ENCODE results near the gene ANG. TPM values are rescaled to one million over a fixed set of nuclear protein-coding genes. Genes with fewer than 3 reads are reported as not detected.

Gene ANG
- polyA plus RNA-seq, 1 donor: 2.0 TPM

DNA sequence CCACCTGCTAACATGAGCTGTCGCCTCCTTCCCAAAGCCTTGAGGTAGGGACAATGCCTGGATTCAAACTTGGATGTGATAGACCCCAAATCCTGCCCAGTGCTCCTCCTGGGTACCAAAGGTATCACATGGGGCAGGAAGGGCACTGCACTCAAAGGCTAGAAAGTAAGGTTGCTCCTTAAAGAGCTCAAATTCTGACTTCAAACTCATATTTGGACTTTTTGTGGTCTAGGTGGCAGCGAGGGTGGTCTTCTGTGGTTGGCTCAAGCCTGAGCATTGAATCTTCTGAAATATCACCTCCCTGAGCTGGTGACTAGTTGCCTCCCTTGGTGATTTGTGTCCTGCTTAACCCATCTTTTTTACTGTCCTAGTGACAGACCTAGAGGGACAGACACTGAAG, 12.5 kb upstream of the ANG start:
- no peak for DNase-seq (ENCODE audit: low read depth)

DNA sequence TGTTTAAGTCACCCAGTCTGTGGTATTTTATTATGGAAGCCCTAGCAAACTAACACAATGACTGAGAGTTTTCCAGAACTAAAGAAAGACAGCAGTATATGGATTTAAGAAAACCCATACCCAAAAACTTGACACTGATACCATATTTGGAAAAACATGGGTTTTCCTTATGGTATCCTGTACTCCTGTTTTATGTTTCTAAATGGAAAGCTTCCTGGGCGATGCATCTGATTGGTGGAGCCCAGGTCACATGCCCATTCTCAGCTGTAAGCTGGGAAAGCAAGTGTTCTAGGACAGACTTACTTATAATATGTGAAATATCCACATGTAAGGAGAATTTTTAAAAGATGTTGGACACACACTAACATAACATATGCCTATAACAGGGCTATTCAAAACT, 8.7 kb upstream of the ANG start:
- DNase-seq (ENCODE audit: low read depth): no peak

DNA sequence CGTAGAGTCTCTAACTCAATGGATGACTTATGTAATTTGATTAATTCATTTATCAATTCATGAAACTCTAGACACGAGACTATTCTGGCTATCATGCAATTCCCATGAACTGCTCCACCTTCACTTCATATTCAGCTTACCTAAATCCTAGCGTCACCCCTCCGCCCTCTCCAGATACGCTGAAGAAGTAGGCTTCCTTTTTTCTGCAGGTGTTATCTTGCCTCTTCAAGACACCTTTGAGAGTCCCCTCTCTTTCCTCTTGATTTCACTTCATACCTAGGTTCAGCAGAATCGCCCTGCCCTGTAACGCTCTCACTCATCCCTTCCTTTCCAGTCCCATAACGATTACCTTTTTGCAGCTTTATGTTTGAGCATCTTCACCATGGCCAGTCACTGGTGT, 8.2 kb upstream of the ANG start:
- DNase-seq (ENCODE audit: low read depth): no peak

DNA sequence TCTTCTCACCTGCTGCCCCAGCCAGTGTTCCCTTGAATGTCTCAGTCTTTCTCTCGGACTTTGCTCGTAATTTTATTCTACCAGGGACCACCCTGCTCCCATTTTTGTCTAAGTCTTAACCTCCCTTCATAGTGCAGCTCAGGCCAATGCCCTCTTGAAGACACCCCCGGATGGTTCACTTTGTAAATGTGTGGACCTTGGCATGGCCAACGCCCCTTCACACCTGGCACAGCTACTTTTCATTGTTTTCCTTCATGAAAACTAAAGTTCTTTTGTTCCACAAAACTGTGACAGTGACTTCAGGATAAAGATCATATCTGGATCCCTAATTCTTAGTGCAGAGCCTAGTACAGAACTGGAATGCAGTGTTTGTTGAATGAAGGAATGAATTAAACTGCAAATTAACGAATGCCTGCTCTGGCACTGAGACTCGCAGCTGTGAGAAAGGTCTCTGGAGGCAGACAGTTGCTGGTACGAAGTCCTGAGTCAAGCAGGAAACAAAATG, 7.7 kb upstream of the ANG start:
- DNase-seq (ENCODE audit: low read depth): peak; percentile 60

DNA sequence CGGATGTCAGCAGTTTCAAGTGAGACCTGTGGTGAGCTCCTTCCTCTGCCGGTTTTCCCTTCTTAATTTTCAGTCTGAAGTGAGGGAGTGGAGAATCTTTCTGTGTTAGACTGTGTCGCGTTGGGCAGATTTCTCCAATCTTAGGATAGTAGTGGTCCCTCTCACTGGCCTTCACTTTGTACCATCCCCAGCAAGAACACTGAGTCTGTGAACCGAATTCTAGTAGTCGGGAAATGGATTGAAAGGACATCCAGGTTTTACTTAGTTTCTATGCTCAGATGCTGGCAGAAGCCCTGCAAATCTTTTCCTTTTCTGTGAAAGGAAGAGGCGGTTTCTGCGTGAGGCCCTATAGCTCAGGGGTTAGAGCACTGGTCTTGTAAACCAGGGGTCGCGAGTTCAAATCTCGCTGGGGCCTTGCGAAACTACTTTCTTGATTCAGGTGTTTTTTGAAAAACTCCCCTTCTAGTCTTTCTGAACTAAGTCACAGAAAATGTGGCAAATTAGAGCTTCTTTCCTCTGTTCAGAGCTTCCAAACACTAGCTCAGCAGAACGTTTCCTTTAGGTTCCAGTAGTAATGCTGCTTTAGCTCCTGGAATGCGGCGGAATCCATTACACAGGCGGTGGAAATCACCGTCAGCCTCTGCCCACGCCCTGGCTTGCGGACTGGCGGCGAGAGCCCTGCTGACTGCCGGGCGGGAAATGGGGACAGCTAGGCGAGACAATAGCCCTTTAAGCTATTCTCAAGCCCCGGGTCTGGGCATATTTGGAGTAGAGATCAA, 7.0 kb upstream of the ANG start:
- DNase-seq (ENCODE audit: low read depth): peak; percentile 73

DNA sequence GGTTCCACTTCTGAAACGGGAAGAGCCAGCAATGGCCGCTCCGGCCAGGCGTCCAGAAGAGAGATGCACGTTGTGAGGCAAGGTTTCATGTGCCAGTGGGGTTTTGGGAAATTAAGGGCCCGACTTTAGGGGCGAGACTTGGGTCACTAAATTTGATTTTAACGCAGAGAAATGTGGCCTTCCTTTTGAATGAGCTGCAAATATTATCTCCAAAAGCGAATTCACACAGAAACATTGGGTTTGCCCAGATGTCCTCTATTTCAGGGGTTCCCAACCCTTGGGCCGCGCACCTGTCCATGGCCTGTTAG, 6.5 kb upstream of the ANG start:
- no peak for DNase-seq (ENCODE audit: low read depth)

DNA sequence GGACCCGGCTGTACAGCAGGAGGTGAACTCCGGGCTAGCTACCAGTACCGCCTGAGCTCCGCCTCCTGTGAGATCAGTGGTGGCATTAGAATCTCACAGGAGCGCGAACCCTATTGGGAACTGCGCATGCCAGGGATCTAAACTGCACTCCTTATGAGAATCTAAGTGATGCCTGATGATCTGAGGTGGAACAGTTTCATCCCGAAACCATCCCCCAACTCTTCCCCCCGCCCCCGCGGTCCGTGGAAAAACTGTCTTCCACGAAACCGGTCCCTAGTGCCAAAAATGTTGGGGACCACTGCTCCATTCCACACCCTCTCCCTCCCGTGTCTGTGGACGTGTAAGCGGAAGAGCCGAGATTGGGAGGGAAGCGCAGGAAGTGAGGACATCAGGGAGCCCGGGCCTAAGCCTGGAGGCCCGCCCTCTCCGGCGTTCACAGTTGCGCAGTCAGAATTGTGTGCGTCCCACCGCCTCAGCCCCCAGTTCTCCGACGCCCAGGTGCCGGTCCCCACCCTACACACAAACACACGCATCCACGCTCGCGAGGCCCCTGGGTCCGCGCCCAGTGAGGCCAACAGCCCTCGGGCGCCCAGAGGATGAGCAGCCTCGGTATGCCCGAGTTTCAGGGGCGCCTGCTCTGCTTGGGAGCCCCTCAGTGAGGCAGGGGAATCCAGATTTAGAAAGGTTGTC, 6.0 kb upstream of the ANG start:
- peak; percentile 96 for DNase-seq (ENCODE audit: low read depth)

DNA sequence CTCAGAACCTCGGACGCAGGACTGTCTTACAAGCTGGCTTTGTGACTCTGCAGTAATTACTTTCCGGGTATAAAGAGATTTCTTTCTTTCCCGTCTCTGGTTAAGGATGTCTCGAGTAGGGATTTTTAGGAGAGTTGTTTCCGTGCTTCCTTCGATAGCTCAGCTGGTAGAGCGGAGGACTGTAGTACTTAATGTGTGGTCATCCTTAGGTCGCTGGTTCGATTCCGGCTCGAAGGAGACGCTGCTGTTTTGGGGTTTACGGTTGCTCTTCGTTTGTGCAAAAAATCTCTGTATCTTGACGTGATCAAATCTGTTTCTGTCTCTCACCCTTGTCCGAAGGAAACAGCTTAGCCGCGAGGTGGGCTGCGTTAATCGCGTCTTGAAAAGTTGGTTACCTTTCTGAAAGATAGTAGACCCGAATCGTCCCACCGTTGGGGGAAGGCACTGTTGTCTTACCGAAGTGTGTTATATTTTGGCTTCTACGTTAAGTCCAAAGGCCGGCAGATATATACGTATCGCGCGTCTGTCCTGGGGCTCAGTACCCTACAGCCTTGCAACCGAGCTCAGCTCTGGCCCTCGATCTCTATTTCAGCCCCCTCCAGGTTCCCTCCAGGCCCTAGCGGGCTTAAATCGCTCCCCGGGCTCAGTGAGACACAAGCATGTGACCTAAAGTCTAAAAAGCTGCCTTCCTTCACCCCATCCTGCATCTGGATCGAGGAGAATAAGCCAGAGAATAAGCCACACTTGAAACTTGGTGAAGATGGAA, 5.3 kb upstream of the ANG start:
- peak; percentile 85 for DNase-seq (ENCODE audit: low read depth)

DNA sequence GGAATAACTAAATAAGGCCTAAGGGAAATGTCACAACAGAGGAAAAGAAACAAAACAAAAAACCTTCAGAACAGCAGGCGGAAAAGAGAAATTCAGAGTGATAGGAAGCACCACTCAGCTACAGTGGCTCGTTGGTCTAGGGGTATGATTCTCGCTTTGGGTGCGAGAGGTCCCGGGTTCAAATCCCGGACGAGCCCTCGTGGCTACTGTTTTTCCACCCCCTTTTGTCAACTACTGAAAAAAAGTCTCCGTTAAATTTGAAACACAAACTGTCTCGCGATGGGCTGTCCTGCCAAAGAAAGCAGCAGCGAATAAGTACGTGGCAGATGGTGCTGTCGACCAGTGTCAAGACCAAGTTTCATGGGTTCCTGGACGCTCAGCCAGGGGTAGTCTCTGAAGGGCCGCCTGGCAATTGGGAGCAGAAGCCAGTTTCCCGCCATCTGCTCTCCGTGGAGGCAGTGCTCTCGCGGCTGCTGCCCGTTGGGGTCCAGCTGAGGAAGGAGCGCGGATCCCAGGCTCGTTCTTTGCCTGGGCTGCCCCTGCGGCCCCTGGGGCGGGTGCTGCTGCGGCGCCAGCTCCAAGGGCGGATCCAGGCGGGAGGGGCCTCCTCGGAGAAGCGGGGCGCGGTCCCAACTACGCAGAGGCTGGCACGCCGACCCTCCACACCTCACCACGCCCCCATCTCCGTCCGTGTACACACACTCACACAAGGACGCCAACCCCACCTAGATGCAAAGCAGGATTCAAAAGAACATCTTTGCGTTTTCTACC, 4.5 kb upstream of the ANG start, which contains the start of gene RNASE4:
Gene RNASE4 (plus strand): TSS at position 670 of the 771 bp plus-strand sequence. CDS start 14,812 bp downstream, outside the sequence.
- DNase-seq (ENCODE audit: low read depth): peak; percentile 69

DNA sequence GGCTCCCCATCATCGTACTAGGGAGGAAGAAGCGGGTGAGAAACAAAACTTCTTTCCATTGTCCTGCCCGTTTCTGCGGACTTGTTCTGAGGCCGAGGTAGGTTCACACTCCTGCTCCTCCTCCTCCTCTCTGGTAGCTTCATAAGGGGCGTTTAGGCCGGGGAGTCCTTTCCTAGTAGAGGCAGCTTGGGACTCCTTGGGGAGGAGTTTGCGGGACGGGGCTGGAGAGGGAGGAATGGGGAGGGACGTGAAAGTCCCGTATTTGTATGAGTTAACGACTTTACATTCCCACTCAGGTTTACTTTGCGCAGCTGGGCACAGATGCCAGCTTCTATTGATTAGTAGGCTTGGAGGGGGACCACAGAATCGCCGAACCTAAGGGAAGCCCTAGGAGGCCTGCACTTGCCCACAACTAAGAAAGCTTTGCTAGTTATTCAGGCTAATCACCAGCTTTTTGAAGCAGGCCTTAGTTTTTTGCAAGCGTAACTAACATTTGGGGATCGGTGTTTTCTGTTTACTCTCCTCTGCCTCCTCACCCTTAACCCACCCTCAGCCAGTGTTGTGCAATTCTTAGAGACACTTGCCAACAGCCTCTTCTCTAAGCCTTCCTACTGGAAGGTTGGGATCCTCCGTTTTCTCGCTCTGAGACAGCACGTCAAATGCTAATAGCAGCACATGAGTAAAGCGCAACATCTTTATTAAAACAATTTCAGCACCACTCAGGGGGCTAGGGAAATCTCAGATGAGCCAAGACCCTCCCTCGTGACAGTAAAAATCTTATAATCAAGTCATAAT, 3.7 kb upstream of the ANG start:
- DNase-seq (ENCODE audit: low read depth): peak; percentile 22

DNA sequence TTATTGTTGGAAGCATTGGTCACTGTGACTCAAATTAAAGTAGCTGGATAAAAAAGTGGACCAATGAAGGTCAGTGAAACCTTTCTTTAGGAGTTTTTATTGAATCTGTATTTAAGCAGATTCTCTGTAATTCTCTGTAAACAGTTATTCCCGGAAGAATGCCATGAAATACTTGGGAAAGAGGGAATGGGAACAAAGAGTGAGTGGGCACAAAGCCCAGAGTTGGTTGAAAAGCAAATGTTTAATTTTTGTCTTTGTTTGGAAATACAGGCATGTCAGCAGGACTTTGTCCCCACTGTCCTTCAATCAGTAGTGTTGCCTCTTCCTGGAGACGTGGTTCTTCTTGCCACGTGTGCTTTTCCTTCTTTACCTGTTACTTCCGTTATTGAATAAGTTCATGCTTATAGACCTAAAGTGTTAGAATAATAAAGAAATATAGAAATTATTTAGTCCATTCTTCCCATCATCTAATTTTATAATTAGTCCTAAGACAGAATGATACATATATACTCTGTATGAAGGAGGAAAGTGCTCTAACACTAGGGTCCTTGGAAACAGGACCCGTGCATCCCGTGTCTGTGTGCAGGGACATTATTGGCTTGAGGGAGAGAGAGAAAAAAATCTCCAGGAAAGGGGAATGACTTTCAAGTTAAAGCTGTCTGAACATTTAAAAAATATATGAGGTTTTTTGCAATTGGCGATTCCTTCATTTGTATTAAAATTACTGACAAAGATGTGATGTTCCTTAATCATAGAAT, 2.0 kb upstream of the ANG start:
- no peak for DNase-seq (ENCODE audit: low read depth)

DNA sequence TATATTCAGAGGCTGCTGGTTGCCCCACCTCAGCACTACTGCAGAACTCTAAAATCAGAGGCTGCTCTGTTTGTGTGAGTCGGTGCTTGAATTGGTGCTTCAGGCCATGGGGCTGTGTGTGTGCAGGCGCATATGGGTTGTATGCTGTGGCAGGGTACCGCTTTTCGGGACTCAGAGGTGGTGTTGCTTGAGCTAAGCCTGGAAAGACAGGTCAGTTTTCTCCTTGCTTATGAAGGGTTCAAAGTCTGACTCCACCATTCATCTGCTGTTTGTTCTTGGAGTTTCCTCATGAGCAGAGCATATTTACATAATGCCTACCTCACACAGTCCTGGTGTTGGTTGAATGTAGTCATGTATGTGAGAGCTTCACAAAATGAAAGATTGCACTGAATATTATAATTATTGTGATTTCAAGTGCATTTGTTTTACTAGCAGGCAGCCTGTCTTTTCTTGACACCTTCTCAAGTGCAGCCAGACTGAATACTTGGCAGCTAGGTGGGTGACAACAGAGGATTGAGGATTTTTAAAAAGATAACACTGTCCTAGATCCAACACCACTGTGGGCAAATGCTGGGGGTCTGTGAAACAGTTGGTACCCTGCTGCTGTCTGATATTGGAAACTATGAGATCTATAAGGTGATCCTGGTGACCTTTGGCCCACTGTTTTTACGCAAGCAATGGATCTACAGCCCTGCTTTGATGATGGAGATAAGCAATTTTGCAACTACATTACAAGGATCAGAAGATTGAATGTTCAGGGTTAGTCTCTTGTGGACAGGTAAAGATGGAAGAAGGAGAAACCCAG, 1.0 kb upstream of the ANG start:
- DNase-seq (ENCODE audit: low read depth): no peak

DNA sequence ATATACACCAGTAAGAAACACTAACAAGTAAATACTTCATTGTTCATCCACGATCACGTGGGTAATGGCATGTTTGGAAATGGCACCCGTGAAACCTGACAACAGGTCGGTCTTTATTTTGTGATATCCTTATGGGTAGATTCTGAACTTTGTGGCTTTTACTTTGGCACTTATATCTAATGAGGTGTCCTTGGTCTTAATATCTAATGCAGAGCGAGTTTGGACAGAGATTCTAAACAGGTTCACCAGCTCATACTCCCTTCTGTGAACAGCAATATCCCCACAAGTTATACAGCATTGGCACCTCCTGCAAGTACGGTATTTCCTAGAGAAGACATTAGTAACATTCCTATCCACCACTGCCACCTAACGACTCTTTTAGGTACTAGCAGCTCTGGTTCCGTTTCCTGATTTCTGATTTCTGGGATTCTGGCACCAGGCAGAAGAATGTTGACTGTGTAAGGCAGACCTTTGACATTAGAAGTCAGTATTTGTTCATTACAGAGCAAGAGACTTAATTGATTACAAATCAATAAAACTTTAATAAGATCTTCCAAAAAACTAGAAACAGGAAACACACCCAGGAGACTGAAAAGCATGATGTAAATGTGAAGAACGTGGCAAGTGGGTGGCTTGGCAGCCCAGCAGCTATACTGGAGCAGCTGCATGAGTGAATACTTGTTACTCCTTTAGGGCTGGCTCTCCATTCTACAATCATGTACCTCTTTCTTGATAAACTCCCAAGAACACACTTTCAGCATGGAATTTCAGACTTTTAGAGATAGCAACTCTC, 2.5 kb downstream of the ANG start:
- DNase-seq (ENCODE audit: low read depth): peak; percentile 65

DNA sequence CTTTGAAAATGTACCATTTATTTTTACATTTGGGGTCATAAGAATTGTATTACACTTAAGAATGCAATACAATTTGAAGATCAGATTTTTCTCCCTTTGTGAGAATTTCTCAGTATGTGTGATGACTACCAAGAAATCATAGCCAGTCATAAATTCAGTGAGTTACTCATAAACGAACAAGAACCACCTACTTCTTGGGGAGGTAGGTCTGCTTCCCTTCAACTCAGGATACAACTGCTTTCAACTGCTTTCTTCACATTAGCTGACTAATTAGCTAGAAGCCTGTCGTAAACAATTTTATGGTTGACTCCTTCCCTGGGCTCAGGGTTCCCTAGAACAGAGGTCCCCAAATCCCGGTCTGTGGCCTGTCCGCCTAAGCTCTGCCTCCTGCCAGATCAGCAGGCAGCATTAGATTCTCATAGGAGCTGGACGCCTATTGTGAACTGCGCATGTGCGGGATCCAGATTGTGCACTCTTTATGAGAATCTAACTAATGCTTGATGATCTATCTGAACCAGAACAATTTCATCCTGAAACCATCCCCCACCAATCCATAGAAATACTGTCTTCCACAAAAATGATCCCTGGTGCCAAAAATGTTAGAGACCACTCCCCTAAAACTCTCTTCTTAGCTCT, 3.7 kb downstream of the ANG start:
- no peak for DNase-seq (ENCODE audit: low read depth)

DNA sequence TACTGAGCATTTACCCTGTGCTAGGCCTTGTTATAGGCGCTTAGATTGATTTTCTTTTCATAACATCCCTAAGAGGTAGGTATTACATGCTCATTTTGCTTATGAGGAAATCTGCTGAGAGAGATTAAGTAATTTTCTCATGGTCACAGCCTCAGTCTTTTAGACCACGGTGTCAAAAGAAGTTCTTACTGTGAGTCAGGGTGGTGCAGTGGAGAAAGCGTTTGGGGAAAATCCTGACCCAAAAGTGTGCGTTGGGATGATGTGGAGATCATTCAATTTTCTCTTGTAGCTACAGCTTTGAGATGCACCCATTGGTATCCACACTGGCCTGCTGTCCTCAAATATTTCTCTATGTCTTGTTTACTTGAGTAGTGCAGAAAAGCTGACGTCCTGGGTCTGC, 8.2 kb downstream of the ANG start:
- no peak for DNase-seq (ENCODE audit: low read depth)

DNA sequence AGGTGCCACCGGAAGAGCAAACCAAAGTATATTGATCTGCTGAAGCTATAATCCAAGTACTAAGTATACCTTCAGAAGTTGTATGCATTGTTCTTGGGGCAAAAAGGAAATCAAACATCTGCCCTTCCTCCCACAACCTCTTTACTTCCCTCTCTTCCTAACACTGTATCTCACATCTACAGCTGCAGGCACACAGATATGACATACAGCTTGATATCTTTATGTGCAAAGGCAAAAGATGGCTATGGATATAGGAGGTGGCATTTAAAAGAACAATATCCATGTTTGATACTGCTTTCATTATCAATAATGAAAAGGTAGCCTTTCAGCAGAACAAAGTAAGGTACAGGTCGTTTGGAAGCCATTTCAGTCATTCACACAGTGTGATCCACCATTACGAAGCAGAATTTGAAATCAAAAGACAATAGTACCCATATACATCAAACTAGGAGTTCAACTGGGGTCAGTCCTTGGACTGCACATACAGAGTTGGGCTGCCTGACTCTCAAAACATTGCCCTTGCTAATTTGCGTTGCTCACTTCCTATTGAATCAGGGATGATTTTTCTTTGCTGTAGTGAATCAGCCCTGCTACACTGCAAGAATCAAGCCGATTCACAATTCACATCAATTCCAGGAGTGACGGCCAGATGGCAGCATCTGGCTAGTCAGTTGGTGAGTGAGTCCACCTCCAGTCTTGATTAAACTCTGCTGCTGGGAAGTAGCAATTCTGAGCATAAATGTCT, 8.9 kb downstream of the ANG start:
- no peak for DNase-seq (ENCODE audit: low read depth)

DNA sequence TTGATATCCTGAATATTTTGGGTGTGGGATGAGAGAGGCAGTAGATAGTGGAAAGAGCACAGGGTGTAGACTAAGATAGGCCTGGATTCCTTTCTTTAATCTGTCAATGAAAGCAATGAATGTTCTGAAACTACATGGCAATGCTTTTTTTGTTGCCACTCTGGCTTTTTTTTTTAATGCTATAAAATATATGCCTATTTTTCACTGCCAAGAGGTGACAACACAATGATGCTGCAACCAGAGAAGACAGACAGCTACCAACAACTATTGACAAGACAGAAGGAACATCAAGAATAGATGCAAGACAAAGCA, 9.4 kb downstream of the ANG start:
- no peak for DNase-seq (ENCODE audit: low read depth)

All from forelimb muscle (tissue), 1 donor.